Measurements from ENCODE around the gene LSP1. TPM values are rescaled to one million over a fixed set of nuclear protein-coding genes. Genes with fewer than 3 reads are reported as not detected.

Gene LSP1
- total RNA-seq, 4 donors from 2014 or later: 12.3 to 69.6 (median 23.2) TPM

- Histone ChIP-seq H3K36me3 (no peaks in the 10 kb centered on the region), H3K4me1 (peaks cover 0 to 25% (median 9%) of the 10 kb centered on the region in 4 donors), H3K4me3 (no peak overlapping the region), H3K27ac (no peak overlapping the region), H3K9me3 (no peaks in the 10 kb centered on the region), H3K27me3 (no peaks in the 10 kb centered on the region)
- DNase-seq: no peak
- intact Hi-C loops (cut with DNase I; ENCODE audit: low total_unique reads) (no loop called here), in situ Hi-C loops (cut with MboI; ENCODE audit: low pct_ligation_motif_present in 1 of 4, low pct_unique_long_range_greater_than_20kb in 1 of 4, low sequenced_read_pairs in 3 of 4) (no loop called here)
- 68 to 84% methylated on average over 12 to 18 of the region's 18 CpGs for WGBS, 2 donors (ENCODE audit: low coverage in 1 of 2)
- TF ChIP-seq POLR2AphosphoS5 (IDR thresholded peaks at IDR 0.05): no peak
- TF ChIP-seq POLR2A (IDR thresholded peaks at IDR 0.05): no peak
- TF ChIP-seq CTCF (IDR thresholded peaks at IDR 0.05): no peak
- TF ChIP-seq EP300 (IDR thresholded peaks at IDR 0.05; ENCODE audit: low read depth): no peak
Observed at GRCh38 chr11:1847926-1848639, 4.8 kb upstream of the LSP1 start.

GRCh38 chr11:1848640-1849430 lies 4.0 kb upstream of the LSP1 start:
- H3K27ac ChIP-seq: no peak overlapping the region
- no peaks in the 10 kb centered on the region for H3K36me3 ChIP-seq
- H3K9me3 ChIP-seq: no peaks in the 10 kb centered on the region
- H3K4me1 ChIP-seq: peaks cover 0 to 25% (median 9%) of the 10 kb centered on the region in 4 donors
- no peak for DNase-seq
- no peak for TF ChIP-seq POLR2AphosphoS5 (IDR thresholded peaks at IDR 0.05)
- TF ChIP-seq CTCF (IDR thresholded peaks at IDR 0.05): no peak
- no peak for TF ChIP-seq POLR2A (IDR thresholded peaks at IDR 0.05)
- TF ChIP-seq EP300 (IDR thresholded peaks at IDR 0.05; ENCODE audit: low read depth): no peak
- no peak overlapping the region for H3K4me3 ChIP-seq
- intact Hi-C loops (cut with DNase I; ENCODE audit: low total_unique reads): no loop called here
- in situ Hi-C loops (cut with MboI; ENCODE audit: low pct_ligation_motif_present in 1 of 4, low pct_unique_long_range_greater_than_20kb in 1 of 4, low sequenced_read_pairs in 3 of 4): no loop called here
- H3K27me3 ChIP-seq: no peaks in the 10 kb centered on the region
- WGBS, 2 donors (ENCODE audit: low coverage in 1 of 2): 86 to 98% methylated on average over 8 to 19 of the region's 19 CpGs

- Histone ChIP-seq H3K27ac (peak overlapping the region; percentile 70 to 76 (median 72)), H3K4me3 (no peak overlapping the region), H3K36me3 (no peaks in the 10 kb centered on the region), H3K9me3 (no peaks in the 10 kb centered on the region), H3K4me1 (peaks cover 0 to 13% (median 5%) of the 10 kb centered on the region in 4 donors), H3K27me3 (no peaks in the 10 kb centered on the region)
- 81% methylated on average over 14 of the region's 21 CpGs; no CpG with 5 or more reads in 1 of the 2 donors for WGBS, 2 donors (ENCODE audit: low coverage in 1 of 2)
- TF ChIP-seq CTCF (IDR thresholded peaks at IDR 0.05) (no peak), POLR2A (IDR thresholded peaks at IDR 0.05) (no peak), EP300 (IDR thresholded peaks at IDR 0.05; ENCODE audit: low read depth) (no peak), POLR2AphosphoS5 (IDR thresholded peaks at IDR 0.05) (no peak)
- in situ Hi-C loops (cut with MboI; ENCODE audit: low pct_ligation_motif_present in 1 of 4, low pct_unique_long_range_greater_than_20kb in 1 of 4, low sequenced_read_pairs in 3 of 4): no loop called here
- intact Hi-C loops (cut with DNase I; ENCODE audit: low total_unique reads): no loop called here
- no peak for DNase-seq
Observed at GRCh38 chr11:1851468-1852180, 1.3 kb upstream of the LSP1 start.

Measured in transverse colon (tissue), 4 donors.